GM13977 (cell line): ENCODE measurements around the gene CLCN4.

Experiments
- DNase-seq: peaks from one replicate; pipeline ENCODE4 v3.0.0; 2012; ENCODE audit warnings: low spot score
- in situ Hi-C: fragments of 300-500 bp; cut with MboI; formaldehyde crosslinking; loops from one replicate; pipeline ENCODE4 v1.12.0; 2022; ENCODE audit warnings: low sequenced_read_pairs, low pct_unique_long_range_greater_than_20kb, mixed read lengths, inconsistent platforms; ENCODE audit not compliant: unreplicated experiment
- TF ChIP-seq, protein P1 (sequence below): IDR thresholded peaks from 2 replicates; pipeline ENCODE4 v1.5.1; 2012; ENCODE audit warnings: mild to moderate bottlenecking, control low read depth; ENCODE audit not compliant: insufficient read depth; ENCODE audit errors: extremely low read depth, missing control alignments

The CLCN4 gene

DNA sequence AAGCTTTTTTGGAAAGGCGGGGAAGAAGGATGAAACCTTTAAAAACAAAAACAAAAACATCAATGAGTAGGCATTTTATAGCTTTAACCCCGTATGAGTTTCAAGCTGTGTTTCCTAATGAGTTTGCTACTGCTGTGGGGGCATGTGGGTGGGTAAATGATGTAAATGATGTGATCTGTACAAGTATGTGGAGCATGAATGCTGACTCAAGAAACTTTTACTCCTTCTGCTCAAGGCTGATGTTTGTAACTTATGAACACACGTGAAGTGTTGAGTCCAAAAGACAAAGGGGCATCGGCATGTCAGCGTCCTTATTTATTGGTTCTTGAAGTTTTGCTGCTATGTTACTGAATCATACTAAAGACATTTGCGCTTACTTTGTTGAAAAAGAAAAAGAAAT is 76.9 kb downstream of the CLCN4 start:
- DNase-seq = no peak
- TF ChIP-seq, protein P1, sequence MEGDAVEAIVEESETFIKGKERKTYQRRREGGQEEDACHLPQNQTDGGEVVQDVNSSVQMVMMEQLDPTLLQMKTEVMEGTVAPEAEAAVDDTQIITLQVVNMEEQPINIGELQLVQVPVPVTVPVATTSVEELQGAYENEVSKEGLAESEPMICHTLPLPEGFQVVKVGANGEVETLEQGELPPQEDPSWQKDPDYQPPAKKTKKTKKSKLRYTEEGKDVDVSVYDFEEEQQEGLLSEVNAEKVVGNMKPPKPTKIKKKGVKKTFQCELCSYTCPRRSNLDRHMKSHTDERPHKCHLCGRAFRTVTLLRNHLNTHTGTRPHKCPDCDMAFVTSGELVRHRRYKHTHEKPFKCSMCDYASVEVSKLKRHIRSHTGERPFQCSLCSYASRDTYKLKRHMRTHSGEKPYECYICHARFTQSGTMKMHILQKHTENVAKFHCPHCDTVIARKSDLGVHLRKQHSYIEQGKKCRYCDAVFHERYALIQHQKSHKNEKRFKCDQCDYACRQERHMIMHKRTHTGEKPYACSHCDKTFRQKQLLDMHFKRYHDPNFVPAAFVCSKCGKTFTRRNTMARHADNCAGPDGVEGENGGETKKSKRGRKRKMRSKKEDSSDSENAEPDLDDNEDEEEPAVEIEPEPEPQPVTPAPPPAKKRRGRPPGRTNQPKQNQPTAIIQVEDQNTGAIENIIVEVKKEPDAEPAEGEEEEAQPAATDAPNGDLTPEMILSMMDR = no peak
- in situ Hi-C loops = no loop called here

DNA sequence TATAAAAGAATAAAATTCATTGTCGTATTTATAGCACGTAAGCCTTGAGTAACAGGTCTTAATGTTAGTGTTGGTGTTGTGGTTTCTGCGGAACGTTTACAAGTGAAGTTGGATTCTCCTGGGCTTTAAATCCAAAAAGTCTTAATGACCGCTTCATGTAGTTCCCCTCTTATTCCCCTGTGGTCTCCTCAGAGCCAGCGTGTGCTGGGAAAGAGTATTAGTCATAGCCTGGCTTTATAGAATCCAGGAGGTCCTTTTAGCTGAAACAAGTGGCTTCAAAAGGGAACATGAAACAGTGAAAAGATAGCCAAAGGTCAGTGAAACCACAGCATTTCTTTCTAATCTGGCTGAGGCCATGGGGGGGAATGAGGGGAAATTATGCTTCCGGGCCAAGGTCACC is 79.1 kb downstream of the CLCN4 start:
- in situ Hi-C loops = no loop called here
- TF ChIP-seq, protein P1 = no peak
- DNase-seq = no peak

GRCh38 chrX:10237241-10237640 is 80.5 kb downstream of the CLCN4 start:
- TF ChIP-seq, protein P1 = no peak
- DNase-seq = no peak
- in situ Hi-C loops = no loop called here

- TF ChIP-seq, protein P1 = no peak
- in situ Hi-C loops = no loop called here
- no peak for DNase-seq
Measured at GRCh38 chrX:10239611-10240064, 82.9 kb downstream of the CLCN4 start.

GRCh38 chrX:10240918-10241317 is 84.1 kb downstream of the CLCN4 start:
- DNase-seq = peak; percentile 12
- in situ Hi-C loops = no loop called here
- TF ChIP-seq, protein P1 = no peak

- TF ChIP-seq, protein P1 = no peak
- in situ Hi-C loops = no loop called here
- DNase-seq = no peak
Measured at GRCh38 chrX:10242026-10242425, 85.3 kb downstream of the CLCN4 start.

GRCh38 chrX:10243106-10243505 is 86.3 kb downstream of the CLCN4 start:
- TF ChIP-seq, protein P1 = no peak
- DNase-seq = no peak
- in situ Hi-C loops = no loop called here
